ENCODE data around the gene CEP131.

Gene CEP131

DNA sequence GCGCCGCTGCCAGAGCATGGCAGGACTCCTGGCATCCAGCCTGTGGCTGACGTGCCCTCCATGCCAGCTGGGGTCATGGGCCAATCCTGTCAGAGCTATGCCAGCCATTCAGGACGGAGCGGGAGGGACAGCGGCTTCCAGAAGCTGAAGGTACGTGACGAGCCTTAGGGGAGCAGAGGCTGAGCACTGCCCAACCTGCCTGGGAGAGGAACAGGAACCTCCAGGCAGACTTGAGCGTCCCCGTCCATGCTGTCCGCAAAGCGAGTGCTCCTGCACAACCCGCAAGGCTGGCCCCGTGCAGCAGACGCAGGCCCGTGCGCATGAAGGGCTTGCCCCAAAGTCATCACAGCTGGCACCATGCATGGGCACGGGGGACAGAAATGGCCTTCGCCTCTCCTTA, 37.9 kb upstream of the CEP131 start:
- no peak overlapping the region for H3K27ac ChIP-seq (ENCODE audit: low read depth, low read length)
- TF ChIP-seq, protein P1, sequence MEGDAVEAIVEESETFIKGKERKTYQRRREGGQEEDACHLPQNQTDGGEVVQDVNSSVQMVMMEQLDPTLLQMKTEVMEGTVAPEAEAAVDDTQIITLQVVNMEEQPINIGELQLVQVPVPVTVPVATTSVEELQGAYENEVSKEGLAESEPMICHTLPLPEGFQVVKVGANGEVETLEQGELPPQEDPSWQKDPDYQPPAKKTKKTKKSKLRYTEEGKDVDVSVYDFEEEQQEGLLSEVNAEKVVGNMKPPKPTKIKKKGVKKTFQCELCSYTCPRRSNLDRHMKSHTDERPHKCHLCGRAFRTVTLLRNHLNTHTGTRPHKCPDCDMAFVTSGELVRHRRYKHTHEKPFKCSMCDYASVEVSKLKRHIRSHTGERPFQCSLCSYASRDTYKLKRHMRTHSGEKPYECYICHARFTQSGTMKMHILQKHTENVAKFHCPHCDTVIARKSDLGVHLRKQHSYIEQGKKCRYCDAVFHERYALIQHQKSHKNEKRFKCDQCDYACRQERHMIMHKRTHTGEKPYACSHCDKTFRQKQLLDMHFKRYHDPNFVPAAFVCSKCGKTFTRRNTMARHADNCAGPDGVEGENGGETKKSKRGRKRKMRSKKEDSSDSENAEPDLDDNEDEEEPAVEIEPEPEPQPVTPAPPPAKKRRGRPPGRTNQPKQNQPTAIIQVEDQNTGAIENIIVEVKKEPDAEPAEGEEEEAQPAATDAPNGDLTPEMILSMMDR (IDR thresholded peaks at IDR 0.05; ENCODE audit: insufficient read depth, low read length, poor library complexity, severe bottlenecking), result no peak
- TF ChIP-seq EZH2phosphoT487 (conservative IDR thresholded peaks at IDR 0.05; ENCODE audit: low read length), result no peak

DNA sequence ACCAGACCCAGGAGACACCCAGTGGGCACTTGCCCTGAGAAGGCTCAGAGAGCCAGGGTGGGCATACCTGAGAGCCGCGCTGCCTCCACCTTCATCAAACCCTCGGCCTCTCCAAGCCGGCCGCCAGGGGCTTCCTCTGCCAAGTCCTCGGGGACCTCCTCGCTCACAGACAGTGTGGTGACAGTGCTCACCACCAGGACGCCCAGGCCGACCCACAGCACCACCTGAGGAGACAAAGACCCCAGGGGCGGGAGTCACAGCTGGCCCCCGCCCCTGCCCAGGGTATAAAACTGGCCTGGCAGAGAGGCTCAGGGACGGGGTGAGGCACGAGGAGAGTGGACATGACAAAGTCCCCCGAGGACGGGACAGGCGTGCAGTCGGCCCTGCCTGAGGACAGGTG, 37.4 kb upstream of the CEP131 start:
- no peaks in the 10 kb centered on the region for H3K9me2 ChIP-seq (replicated peaks; ENCODE audit: insufficient read depth, low read length)
- no peaks in the 10 kb centered on the region for H3F3A ChIP-seq (ENCODE audit: insufficient read depth)
- no peak overlapping the region for H2AFZ ChIP-seq (ENCODE audit: low read depth, low read length, severe bottlenecking)
- TF ChIP-seq EZH2phosphoT487 (conservative IDR thresholded peaks at IDR 0.05; ENCODE audit: low read length), result no peak
- TF ChIP-seq, protein P1 (IDR thresholded peaks at IDR 0.05; ENCODE audit: insufficient read depth, low read length, poor library complexity, severe bottlenecking), result no peak
- no peaks in the 10 kb centered on the region for H3K79me2 ChIP-seq (ENCODE audit: insufficient read depth, low read length)
- no peaks in the 10 kb centered on the region for H3K27me3 ChIP-seq (ENCODE audit: low read length)
- H3K9ac ChIP-seq (ENCODE audit: low read length), result no peak overlapping the region
- no peaks in the 10 kb centered on the region for H4K20me1 ChIP-seq (ENCODE audit: low read depth, low read length)
- no peak overlapping the region for H3K4me3 ChIP-seq (ENCODE audit: insufficient read depth, low read length, poor library complexity, severe bottlenecking)
- no peaks in the 10 kb centered on the region for H3K36me3 ChIP-seq (ENCODE audit: low read length)
- no peak overlapping the region for H3K4me2 ChIP-seq (ENCODE audit: low read depth, low read length, poor library complexity, severe bottlenecking)
- H3K9me3 ChIP-seq (ENCODE audit: insufficient read depth, low read length), result no peaks in the 10 kb centered on the region
- H3K27ac ChIP-seq (ENCODE audit: low read depth, low read length), result no peak overlapping the region

More for the DNA sequence above, 37.9 kb upstream of the CEP131 start:
- H3K4me3 ChIP-seq (ENCODE audit: insufficient read depth, low read length, poor library complexity, severe bottlenecking), result no peak overlapping the region
- H3K9me3 ChIP-seq (ENCODE audit: insufficient read depth, low read length), result no peaks in the 10 kb centered on the region
- no peak overlapping the region for H3K4me2 ChIP-seq (ENCODE audit: low read depth, low read length, poor library complexity, severe bottlenecking)
- H4K20me1 ChIP-seq (ENCODE audit: low read depth, low read length), result no peaks in the 10 kb centered on the region
- no peak overlapping the region for H3K9ac ChIP-seq (ENCODE audit: low read length)
- no peaks in the 10 kb centered on the region for H3K36me3 ChIP-seq (ENCODE audit: low read length)
- H3K9me2 ChIP-seq (replicated peaks; ENCODE audit: insufficient read depth, low read length), result no peaks in the 10 kb centered on the region
- H3F3A ChIP-seq (ENCODE audit: insufficient read depth), result no peaks in the 10 kb centered on the region
- no peak overlapping the region for H2AFZ ChIP-seq (ENCODE audit: low read depth, low read length, severe bottlenecking)
- H3K27me3 ChIP-seq (ENCODE audit: low read length), result no peaks in the 10 kb centered on the region
- H3K79me2 ChIP-seq (ENCODE audit: insufficient read depth, low read length), result no peaks in the 10 kb centered on the region

DNA sequence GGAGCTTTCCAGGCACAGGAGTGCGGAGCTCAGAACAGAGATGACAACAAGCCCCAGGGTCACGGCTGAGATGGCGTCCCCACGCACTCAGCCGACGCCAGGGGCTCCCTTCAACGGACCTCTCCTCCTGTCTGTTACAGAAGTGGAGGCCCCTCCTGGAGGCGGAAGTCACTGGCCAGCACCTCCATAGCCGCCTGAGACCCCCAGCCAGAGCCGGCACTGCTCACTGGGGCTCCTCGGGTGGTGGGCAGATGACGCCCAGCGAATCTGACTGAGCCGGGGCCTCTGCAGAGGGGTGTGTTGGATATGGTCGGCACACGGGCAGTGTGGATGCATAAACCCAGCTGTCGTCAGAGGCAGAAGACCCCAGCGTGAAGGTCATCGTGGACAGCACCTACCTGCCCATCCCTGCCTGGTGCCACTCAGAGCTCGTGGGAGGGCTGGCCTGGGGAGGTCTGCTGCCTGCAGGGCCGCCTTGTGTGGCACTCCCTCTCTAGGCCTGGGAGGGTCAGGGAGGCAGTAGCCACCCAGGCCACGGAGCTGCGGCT, 36.4 kb upstream of the CEP131 start:
- Histone ChIP-seq H3K4me2 (ENCODE audit: low read depth, low read length, poor library complexity, severe bottlenecking) (no peak overlapping the region), H3K36me3 (ENCODE audit: low read length) (no peaks in the 10 kb centered on the region), H3K9me3 (ENCODE audit: insufficient read depth, low read length) (no peaks in the 10 kb centered on the region), H3K27ac (ENCODE audit: low read depth, low read length) (no peak overlapping the region), H3K9me2 (replicated peaks; ENCODE audit: insufficient read depth, low read length) (no peaks in the 10 kb centered on the region), H3F3A (ENCODE audit: insufficient read depth) (no peaks in the 10 kb centered on the region), H3K27me3 (ENCODE audit: low read length) (no peaks in the 10 kb centered on the region), H2AFZ (ENCODE audit: low read depth, low read length, severe bottlenecking) (no peak overlapping the region), H3K79me2 (ENCODE audit: insufficient read depth, low read length) (no peaks in the 10 kb centered on the region), H4K20me1 (ENCODE audit: low read depth, low read length) (no peaks in the 10 kb centered on the region), H3K9ac (ENCODE audit: low read length) (no peak overlapping the region), H3K4me3 (ENCODE audit: insufficient read depth, low read length, poor library complexity, severe bottlenecking) (no peak overlapping the region)
- TF ChIP-seq, protein P1 (IDR thresholded peaks at IDR 0.05; ENCODE audit: insufficient read depth, low read length, poor library complexity, severe bottlenecking), result no peak
- no peak for TF ChIP-seq EZH2phosphoT487 (conservative IDR thresholded peaks at IDR 0.05; ENCODE audit: low read length)

All from SU-DHL-6 (cell line).